Activated CD8-positive, alpha-beta memory T cell treated with anti-CD3 and anti-CD28 coated beads, Interleukin-2, amount 10 ng/mL, durations not matched to agents 7 days and 5 days (primary cell): ENCODE results near the gene TFRC. TPM values are rescaled to one million over a fixed set of nuclear protein-coding genes. Genes with fewer than 3 reads are reported as not detected.
"Not testable (repeated sequence)": the region's sequence is repeated elsewhere in the genome, so short reads cannot be mapped to it uniquely, and the experiment has no call there.

Experiments
- ATAC-seq: fragments of 150-1000 bp; cut with Tn5 transposase; one replicate; pipeline ENCODE4 v1.10.0; 2021; ENCODE audit warnings: moderate library complexity
- CTCF ChIA-PET: fragments of 350-600 bp; sonication (Branson Sonifier 250); formaldehyde crosslinking; loops from one replicate; lab custom pipeline; 2021; ENCODE audit warnings: antibody characterized with exemption; lab: Charles Lee
- DNase-seq: peaks from one replicate; pipeline ENCODE4 v3.0.0-alpha.2; 2020
- H3K27ac Mint-ChIP-seq: one replicate; pipeline ENCODE4 v1.8.0; 2021; ENCODE audit warnings: mild to moderate bottlenecking, mixed read lengths
- H3K27me3 Mint-ChIP-seq: one replicate; pipeline ENCODE4 v1.8.0; 2021; ENCODE audit warnings: mixed read lengths
- H3K36me3 Mint-ChIP-seq: one replicate; pipeline ENCODE4 v1.8.0; 2021; ENCODE audit warnings: mild to moderate bottlenecking, mixed read lengths
- H3K4me1 Mint-ChIP-seq: one replicate; pipeline ENCODE4 v1.8.0; 2021; ENCODE audit warnings: mixed read lengths
- H3K4me3 Mint-ChIP-seq: one replicate; pipeline ENCODE4 v1.8.0; 2021; ENCODE audit warnings: mild to moderate bottlenecking, moderate library complexity, mixed read lengths
- H3K9me3 Mint-ChIP-seq: one replicate; pipeline ENCODE4 v1.8.0; 2022; ENCODE audit warnings: low read depth, mixed read lengths
- total RNA-seq, 2 experiments: library from RNA; stranded (reverse); gene quantifications; one replicate each; pipeline ENCODE4 v1.2.3, GENCODE V29; 2021

The TFRC gene
- total RNA-seq, 2 experiments from 2014 or later = 409 to 782 TPM

GRCh38 chr3:196054661-196055060, 27.2 kb downstream of the TFRC start:
- peaks cover 74% of the 10 kb centered on the region for H3K36me3 Mint-ChIP-seq
- H3K27ac Mint-ChIP-seq = no peak overlapping the region
- DNase-seq (no peak), ATAC-seq (no peak)
- H3K4me1 Mint-ChIP-seq = peaks cover 3% of the 10 kb centered on the region
- CTCF ChIA-PET = interaction anchor here (4.5 kb wide), 1 partner anchor 18 kb away, joined by 21 read pairs; no protein-coding TSS in a partner anchor
- no peak overlapping the region for H3K4me3 Mint-ChIP-seq
- H3K9me3 Mint-ChIP-seq = no peaks in the 10 kb centered on the region
- H3K27me3 Mint-ChIP-seq = no peaks in the 10 kb centered on the region

DNA sequence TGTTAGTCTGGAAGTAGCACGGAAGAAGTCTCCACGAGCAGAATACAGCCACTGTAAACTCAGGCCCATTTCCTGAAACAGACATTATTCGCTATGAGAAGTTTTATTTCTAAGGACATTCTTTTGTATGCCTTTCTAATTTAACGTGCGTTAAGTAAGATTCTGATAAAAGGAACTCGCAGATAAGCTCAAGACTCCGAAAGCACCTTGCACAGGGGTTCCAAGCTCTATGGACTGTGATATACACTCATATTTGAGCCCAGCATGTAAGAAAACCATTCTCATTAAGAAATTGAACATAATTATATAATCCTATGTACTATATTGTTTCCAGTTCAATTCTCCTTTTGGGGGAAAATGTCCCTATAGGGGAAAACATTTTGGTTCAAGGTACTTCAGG, 28.4 kb downstream of the TFRC start:
- H3K27me3 Mint-ChIP-seq = no peaks in the 10 kb centered on the region
- peaks cover 79% of the 10 kb centered on the region for H3K36me3 Mint-ChIP-seq
- no peak for ATAC-seq
- no peak overlapping the region for H3K27ac Mint-ChIP-seq
- no peaks in the 10 kb centered on the region for H3K9me3 Mint-ChIP-seq
- peaks cover 3% of the 10 kb centered on the region for H3K4me1 Mint-ChIP-seq
- H3K4me3 Mint-ChIP-seq = no peak overlapping the region
- no peak for DNase-seq
- CTCF ChIA-PET = interaction anchor here (1.5 to 4.5 kb wide), 2 partner anchors 19 to 143 kb away, joined by 3 to 21 read pairs; no protein-coding TSS in a partner anchor

DNA sequence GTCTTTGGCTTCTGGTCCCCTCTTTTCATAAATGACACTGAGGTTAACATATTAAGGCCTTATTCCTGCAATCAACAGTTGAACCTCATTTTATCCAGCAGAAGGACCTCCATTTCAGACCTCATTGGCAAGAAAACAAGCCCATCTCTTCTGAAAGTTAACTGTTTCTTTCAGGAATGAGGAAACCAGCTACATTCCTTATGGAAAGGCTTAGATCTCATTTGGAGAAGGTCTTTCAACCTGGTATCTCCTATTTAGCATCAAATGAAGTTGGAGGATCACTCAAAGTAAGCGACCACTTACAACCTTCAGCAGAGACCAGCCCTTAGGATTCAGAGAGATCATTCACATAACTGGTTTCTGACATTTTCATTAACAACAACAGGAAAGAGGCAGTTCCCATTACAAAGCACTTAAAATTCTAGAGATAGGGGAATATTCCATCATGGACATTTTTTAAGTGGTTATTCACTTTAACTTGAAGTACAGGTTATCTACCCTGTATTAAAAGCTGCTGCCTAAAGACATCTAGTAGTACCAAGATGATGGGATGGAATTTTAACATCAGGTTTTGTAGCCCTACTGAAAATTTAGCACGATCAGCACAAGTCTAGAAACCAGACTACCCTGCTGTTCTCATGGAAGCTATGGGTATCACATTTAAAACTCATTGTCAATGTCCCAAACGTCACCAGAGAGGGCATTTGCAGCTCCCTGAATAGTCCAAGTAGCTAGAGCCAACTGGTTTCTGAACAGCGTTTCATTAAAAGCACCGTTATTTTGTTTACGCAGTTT, 30.4 kb downstream of the TFRC start:
- Mint-ChIP-seq H3K4me1 (peaks cover 3% of the 10 kb centered on the region), H3K27me3 (no peaks in the 10 kb centered on the region), H3K9me3 (no peaks in the 10 kb centered on the region), H3K4me3 (no peak overlapping the region), H3K36me3 (peaks cover 70% of the 10 kb centered on the region), H3K27ac (no peak overlapping the region)
- no peak for ATAC-seq
- CTCF ChIA-PET = interaction anchor here (1.6 to 2.6 kb wide), 2 partner anchors 22 to 201 kb away, joined by 3 to 13 read pairs; no protein-coding TSS in a partner anchor
- no peak for DNase-seq

DNA sequence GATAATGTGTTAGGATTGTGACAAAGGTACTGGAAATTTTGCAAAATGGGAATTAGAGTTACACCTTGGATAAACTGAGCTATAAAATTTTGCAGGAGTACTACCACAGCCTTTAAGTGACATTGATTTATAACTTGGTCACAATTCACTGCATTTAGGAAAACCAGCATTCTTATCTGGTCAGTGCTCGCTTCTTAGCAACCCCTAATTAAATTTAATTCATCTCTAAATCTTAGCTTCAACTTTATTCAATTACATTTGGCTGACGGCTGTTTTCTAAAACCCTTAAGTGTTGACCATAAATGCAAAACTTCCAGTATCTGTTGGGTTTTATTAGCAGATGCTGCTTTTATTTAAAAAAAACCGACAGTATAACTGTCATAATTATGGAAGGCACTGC, 31.3 kb downstream of the TFRC start:
- no peaks in the 10 kb centered on the region for H3K27me3 Mint-ChIP-seq
- H3K27ac Mint-ChIP-seq = no peak overlapping the region
- H3K4me1 Mint-ChIP-seq = peaks cover 3% of the 10 kb centered on the region
- H3K36me3 Mint-ChIP-seq = peaks cover 70% of the 10 kb centered on the region
- DNase-seq (no peak), ATAC-seq (no peak)
- H3K9me3 Mint-ChIP-seq = no peaks in the 10 kb centered on the region
- CTCF ChIA-PET = interaction anchor here (0.6 to 2.6 kb wide), 4 partner anchors 14 to 200 kb away, joined by 3 to 13 read pairs (median 4); no protein-coding TSS in a partner anchor
- no peak overlapping the region for H3K4me3 Mint-ChIP-seq

GRCh38 chr3:196049653-196050052, 32.2 kb downstream of the TFRC start:
- Mint-ChIP-seq H3K36me3 (peaks cover 65% of the 10 kb centered on the region), H3K4me1 (peaks cover 3% of the 10 kb centered on the region), H3K4me3 (no peak overlapping the region), H3K9me3 (no peaks in the 10 kb centered on the region), H3K27ac (no peak overlapping the region), H3K27me3 (no peaks in the 10 kb centered on the region)
- DNase-seq (no peak), ATAC-seq (no peak)
- CTCF ChIA-PET = interaction anchor here (0.9 to 2.6 kb wide), 5 partner anchors 15 to 200 kb away, joined by 3 to 13 read pairs (median 3); no protein-coding TSS in a partner anchor

- DNase-seq (no peak), ATAC-seq (no peak)
- H3K4me3 Mint-ChIP-seq = no peak overlapping the region
- CTCF ChIA-PET = interaction anchor here (0.6 to 1.5 kb wide), 5 partner anchors 15 to 199 kb away, joined by 3 to 4 read pairs (median 3); no protein-coding TSS in a partner anchor
- H3K36me3 Mint-ChIP-seq = peaks cover 64% of the 10 kb centered on the region
- peaks cover 3% of the 10 kb centered on the region for H3K4me1 Mint-ChIP-seq
- no peaks in the 10 kb centered on the region for H3K9me3 Mint-ChIP-seq
- no peak overlapping the region for H3K27ac Mint-ChIP-seq
- H3K27me3 Mint-ChIP-seq = no peaks in the 10 kb centered on the region
Observed at GRCh38 chr3:196048922-196049598, 32.8 kb downstream of the TFRC start.

GRCh38 chr3:196047391-196048030, 34.4 kb downstream of the TFRC start:
- H3K4me3 Mint-ChIP-seq = no peak overlapping the region
- H3K27me3 Mint-ChIP-seq = no peaks in the 10 kb centered on the region
- CTCF ChIA-PET = interaction anchor here (1.0 to 2.0 kb wide), 4 partner anchors 22 to 197 kb away, joined by 3 to 6 read pairs (median 4); no protein-coding TSS in a partner anchor
- H3K36me3 Mint-ChIP-seq = peaks cover 58% of the 10 kb centered on the region
- no peak for DNase-seq
- ATAC-seq = no peak
- no peaks in the 10 kb centered on the region for H3K9me3 Mint-ChIP-seq
- H3K27ac Mint-ChIP-seq = no peak overlapping the region
- H3K4me1 Mint-ChIP-seq = peaks cover 3% of the 10 kb centered on the region

DNA sequence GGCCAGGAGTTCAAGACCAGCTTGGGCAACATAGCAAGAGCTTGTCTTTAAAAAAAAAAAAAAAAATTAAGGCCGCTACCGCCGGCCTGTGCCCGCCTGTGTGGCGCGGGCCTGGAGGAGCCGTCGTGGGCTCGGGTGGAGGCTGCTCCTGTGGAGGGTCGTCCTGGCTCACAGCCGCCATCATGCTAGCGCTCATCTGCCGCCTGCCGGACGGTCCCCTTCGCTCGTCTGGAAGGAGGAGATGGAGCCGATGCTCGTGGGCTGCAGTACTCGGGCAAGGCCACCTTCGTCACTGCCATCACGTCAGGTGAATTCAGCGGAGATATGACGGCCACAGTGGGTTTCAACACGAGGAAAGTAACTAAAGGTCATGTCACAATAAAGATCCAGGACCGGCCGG, 37.4 kb downstream of the TFRC start:
- no peak for DNase-seq
- Mint-ChIP-seq H3K4me1 (no peaks in the 10 kb centered on the region), H3K4me3 (no peak overlapping the region), H3K9me3 (peaks cover 2% of the 10 kb centered on the region), H3K27me3 (no peaks in the 10 kb centered on the region), H3K36me3 (peaks cover 39% of the 10 kb centered on the region), H3K27ac (no peak overlapping the region)
- ATAC-seq = no peak
- CTCF ChIA-PET = no interaction called here

GRCh38 chr3:196042673-196043072, 39.2 kb downstream of the TFRC start:
- no peak overlapping the region for H3K27ac Mint-ChIP-seq
- H3K4me1 Mint-ChIP-seq = no peaks in the 10 kb centered on the region
- no peak for DNase-seq
- CTCF ChIA-PET = no interaction called here
- H3K4me3 Mint-ChIP-seq = no peak overlapping the region
- no peak for ATAC-seq
- peaks cover 29% of the 10 kb centered on the region for H3K36me3 Mint-ChIP-seq
- H3K27me3 Mint-ChIP-seq = no peaks in the 10 kb centered on the region
- peaks cover 2% of the 10 kb centered on the region for H3K9me3 Mint-ChIP-seq

DNA sequence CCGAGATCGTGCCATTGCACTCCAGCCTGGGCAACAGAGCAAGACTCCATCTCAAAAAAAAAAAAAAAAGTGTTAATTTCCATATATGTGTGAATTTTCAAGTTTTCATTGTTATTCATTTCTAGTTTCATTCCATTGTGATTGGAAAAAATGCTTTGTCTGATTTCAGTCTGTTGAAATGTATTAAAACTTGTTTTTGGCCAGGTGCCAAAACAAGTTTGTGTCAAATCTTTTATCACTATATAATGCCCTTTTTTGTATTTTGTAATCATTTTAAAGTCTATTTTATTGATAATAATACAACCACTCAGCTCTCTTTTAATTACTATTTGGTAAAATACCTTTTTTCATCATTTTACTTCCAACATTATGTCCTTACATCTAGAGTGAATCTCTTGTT, 42.5 kb downstream of the TFRC start:
- ATAC-seq (no peak), DNase-seq (no peak)
- Mint-ChIP-seq H3K27ac (no peak overlapping the region), H3K9me3 (peaks cover 4% of the 10 kb centered on the region), H3K4me1 (no peaks in the 10 kb centered on the region), H3K36me3 (peaks cover 13% of the 10 kb centered on the region), H3K4me3 (no peak overlapping the region), H3K27me3 (no peaks in the 10 kb centered on the region)
- CTCF ChIA-PET = interaction anchor here (0.7 kb wide), 1 partner anchor 319 kb away, joined by 3 read pairs; no protein-coding TSS in a partner anchor

- H3K4me1 Mint-ChIP-seq = not testable (repeated sequence)
- CTCF ChIA-PET = interaction anchor here (1.0 to 1.2 kb wide), 2 partner anchors 46 to 170 kb away, joined by 3 read pairs; no protein-coding TSS in a partner anchor
Observed at GRCh38 chr3:196026059-196026458, 55.8 kb downstream of the TFRC start.

GRCh38 chr3:196024968-196025367, 56.9 kb downstream of the TFRC start:
- CTCF ChIA-PET = no interaction called here
- Mint-ChIP-seq H3K27ac (no peak overlapping the region), H3K27me3 (peaks cover 24% of the 10 kb centered on the region), H3K36me3 (no peaks in the 10 kb centered on the region), H3K4me3 (no peak overlapping the region), H3K9me3 (no peaks in the 10 kb centered on the region), H3K4me1 (no peaks in the 10 kb centered on the region)
- ATAC-seq (no peak), DNase-seq (no peak)

More at GRCh38 chr3:196026059-196026458, 55.8 kb downstream of the TFRC start:
- not testable (repeated sequence) for ATAC-seq, H3K27ac Mint-ChIP-seq, H3K36me3 Mint-ChIP-seq, H3K4me3 Mint-ChIP-seq, H3K9me3 Mint-ChIP-seq, DNase-seq
- peaks cover 26% of the 10 kb centered on the region for H3K27me3 Mint-ChIP-seq

- DNase-seq (no peak), ATAC-seq (no peak)
- CTCF ChIA-PET = interaction anchor here (1.3 kb wide), 1 partner anchor 49 kb away, joined by 4 read pairs; no protein-coding TSS in a partner anchor
- Mint-ChIP-seq H3K27me3 (peaks cover 22% of the 10 kb centered on the region), H3K4me1 (peaks cover 4% of the 10 kb centered on the region), H3K27ac (no peak overlapping the region), H3K4me3 (no peak overlapping the region), H3K36me3 (no peaks in the 10 kb centered on the region), H3K9me3 (no peaks in the 10 kb centered on the region)
Observed at GRCh38 chr3:196023947-196024346, 57.9 kb downstream of the TFRC start.
